Glutamatergic neuron (in vitro differentiated cells): ENCODE results near the gene SVBP. TPM values are rescaled to one million over a fixed set of nuclear protein-coding genes. Genes with fewer than 3 reads are reported as not detected.
"Not testable (repeated sequence)": the region's sequence is repeated elsewhere in the genome, so short reads cannot be mapped to it uniquely, and the experiment has no call there.

Source experiments
- DNase-seq: peaks from one replicate; pipeline ENCODE4 v3.0.0; 2022
- H3K27ac Mint-ChIP-seq: one replicate; pipeline ENCODE4 v1.8.0; 2020; ENCODE audit warnings: mild to moderate bottlenecking, mixed read lengths, inconsistent platforms; ENCODE audit not compliant: unreplicated experiment
- H3K27me3 Mint-ChIP-seq: one replicate; pipeline ENCODE4 v1.8.0; 2020; ENCODE audit warnings: mild to moderate bottlenecking, moderate library complexity, mixed read lengths, inconsistent platforms; ENCODE audit not compliant: unreplicated experiment
- H3K36me3 Mint-ChIP-seq: one replicate; pipeline ENCODE4 v1.8.0; 2020; ENCODE audit warnings: mild to moderate bottlenecking, mixed read lengths, inconsistent platforms; ENCODE audit not compliant: unreplicated experiment
- H3K4me1 Mint-ChIP-seq: one replicate; pipeline ENCODE4 v1.8.0; 2020; ENCODE audit warnings: mild to moderate bottlenecking, low read depth, mixed read lengths, inconsistent platforms; ENCODE audit not compliant: unreplicated experiment
- H3K4me3 Mint-ChIP-seq: one replicate; pipeline ENCODE4 v1.8.0; 2020; ENCODE audit warnings: mild to moderate bottlenecking, mixed read lengths, inconsistent platforms; ENCODE audit not compliant: unreplicated experiment
- H3K9me3 Mint-ChIP-seq: one replicate; pipeline ENCODE4 v1.8.0; 2020; ENCODE audit warnings: mild to moderate bottlenecking, moderate library complexity, mixed read lengths, inconsistent platforms; ENCODE audit not compliant: unreplicated experiment
- CTCF ChIP-seq: fragments of 200-600 bp; sonication (generic); IDR thresholded peaks from one replicate; pipeline ENCODE4 v1.5.0; 2021; ENCODE audit not compliant: partially characterized antibody, unreplicated experiment
- total RNA-seq: library from RNA; stranded (reverse); fragmentation: NEBNext Ultra II Directional; extraction: Animal tissue kit (Norgen Biotek cat#: 25700); gene quantifications from one replicate; pipeline ENCODE4 v1.2.1, GENCODE V29; 2021; ENCODE audit not compliant: unreplicated experiment

SVBP gene
- total RNA-seq, 1 donor from 2014 or later: 100 TPM

- peak overlapping the region; percentile 96 for H3K4me3 Mint-ChIP-seq
- H3K4me1 Mint-ChIP-seq: peaks cover 2% of the 10 kb centered on the region
- peak; percentile 24 for DNase-seq
- peaks cover 7% of the 10 kb centered on the region for H3K9me3 Mint-ChIP-seq
- no peaks in the 10 kb centered on the region for H3K36me3 Mint-ChIP-seq
- peaks cover 5% of the 10 kb centered on the region for H3K27me3 Mint-ChIP-seq
- H3K27ac Mint-ChIP-seq: peak overlapping the region; percentile 98
- TF ChIP-seq CTCF: no peak
Observed at GRCh38 chr1:42815941-42816584, 1.1 kb downstream of the SVBP start.

GRCh38 chr1:42814815-42815214 lies 2.4 kb downstream of the SVBP start:
- peak overlapping the region; percentile 68 for H3K4me3 Mint-ChIP-seq
- not testable (repeated sequence) for H3K4me1 Mint-ChIP-seq, DNase-seq, H3K9me3 Mint-ChIP-seq, H3K27me3 Mint-ChIP-seq, H3K36me3 Mint-ChIP-seq, H3K27ac Mint-ChIP-seq

- no peak for TF ChIP-seq CTCF
- DNase-seq: no peak
- peaks cover 4% of the 10 kb centered on the region for H3K27me3 Mint-ChIP-seq
- peak overlapping the region; percentile 59 for H3K27ac Mint-ChIP-seq
- H3K4me1 Mint-ChIP-seq: peaks cover 20% of the 10 kb centered on the region
- H3K36me3 Mint-ChIP-seq: peaks cover 10% of the 10 kb centered on the region
- H3K4me3 Mint-ChIP-seq: no peak overlapping the region
- H3K9me3 Mint-ChIP-seq: peaks cover 5% of the 10 kb centered on the region
Observed at GRCh38 chr1:42807056-42807668, 10.0 kb downstream of the SVBP start.

- H3K27me3 Mint-ChIP-seq: peaks cover 4% of the 10 kb centered on the region
- no peak overlapping the region for H3K27ac Mint-ChIP-seq
- DNase-seq: no peak
- peaks cover 20% of the 10 kb centered on the region for H3K4me1 Mint-ChIP-seq
- H3K36me3 Mint-ChIP-seq: peaks cover 10% of the 10 kb centered on the region
- no peak for TF ChIP-seq CTCF
- H3K9me3 Mint-ChIP-seq: peaks cover 5% of the 10 kb centered on the region
- H3K4me3 Mint-ChIP-seq: no peak overlapping the region
Observed at GRCh38 chr1:42806593-42806992, 10.6 kb downstream of the SVBP start.

- Mint-ChIP-seq H3K9me3 (peaks cover 5% of the 10 kb centered on the region), H3K27ac (no peak overlapping the region), H3K4me3 (no peak overlapping the region), H3K36me3 (peaks cover 10% of the 10 kb centered on the region), H3K4me1 (peaks cover 20% of the 10 kb centered on the region), H3K27me3 (peaks cover 4% of the 10 kb centered on the region)
- no peak for TF ChIP-seq CTCF
- no peak for DNase-seq
Observed at GRCh38 chr1:42806171-42806570, 11.0 kb downstream of the SVBP start.
